ENCODE results near the gene SQOR. TPM values are rescaled to one million over a fixed set of nuclear protein-coding genes. Genes with fewer than 3 reads are reported as not detected.

SQOR gene
- total RNA-seq, 1 experiment from 2014 or later: 4.3 TPM

DNA sequence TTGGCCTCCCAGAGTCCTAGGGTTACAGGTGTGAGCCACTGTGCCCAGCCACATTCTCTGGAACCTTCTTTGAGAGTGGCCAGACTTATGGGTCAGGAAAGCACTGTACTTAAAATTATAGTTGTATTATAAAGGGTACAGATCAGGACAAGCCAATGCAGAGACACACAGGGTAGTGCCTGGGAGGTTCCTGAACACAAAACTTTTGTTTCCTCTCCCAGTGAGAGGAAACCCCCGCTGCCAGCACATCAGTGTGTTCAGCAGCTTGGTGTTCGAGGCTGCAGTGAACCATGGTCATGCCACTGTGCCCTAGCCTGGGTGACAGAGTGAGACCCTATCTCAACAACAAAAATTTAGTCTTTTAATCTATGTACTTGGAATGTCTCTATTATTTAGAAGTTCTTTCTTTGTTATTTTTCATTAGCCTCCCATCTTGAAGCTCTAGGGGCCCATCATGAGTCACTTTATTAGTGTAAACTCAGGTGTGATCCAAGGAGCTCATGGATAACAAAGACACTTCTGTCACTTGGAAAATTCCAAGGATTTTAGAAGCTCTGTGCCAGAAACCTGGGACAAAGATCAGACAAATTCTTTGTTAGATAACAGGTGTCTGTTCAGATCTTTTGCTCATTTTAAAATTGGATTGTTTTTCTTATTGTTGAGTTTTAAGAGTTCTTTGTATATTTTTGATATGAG, 39.8 kb upstream of the SQOR start:
- no peak for TF ChIP-seq EZH2 (IDR thresholded peaks at IDR 0.05; ENCODE audit: borderline replicate concordance, low read depth, low read length, poor library complexity, severe bottlenecking)
- TF ChIP-seq, protein P1, sequence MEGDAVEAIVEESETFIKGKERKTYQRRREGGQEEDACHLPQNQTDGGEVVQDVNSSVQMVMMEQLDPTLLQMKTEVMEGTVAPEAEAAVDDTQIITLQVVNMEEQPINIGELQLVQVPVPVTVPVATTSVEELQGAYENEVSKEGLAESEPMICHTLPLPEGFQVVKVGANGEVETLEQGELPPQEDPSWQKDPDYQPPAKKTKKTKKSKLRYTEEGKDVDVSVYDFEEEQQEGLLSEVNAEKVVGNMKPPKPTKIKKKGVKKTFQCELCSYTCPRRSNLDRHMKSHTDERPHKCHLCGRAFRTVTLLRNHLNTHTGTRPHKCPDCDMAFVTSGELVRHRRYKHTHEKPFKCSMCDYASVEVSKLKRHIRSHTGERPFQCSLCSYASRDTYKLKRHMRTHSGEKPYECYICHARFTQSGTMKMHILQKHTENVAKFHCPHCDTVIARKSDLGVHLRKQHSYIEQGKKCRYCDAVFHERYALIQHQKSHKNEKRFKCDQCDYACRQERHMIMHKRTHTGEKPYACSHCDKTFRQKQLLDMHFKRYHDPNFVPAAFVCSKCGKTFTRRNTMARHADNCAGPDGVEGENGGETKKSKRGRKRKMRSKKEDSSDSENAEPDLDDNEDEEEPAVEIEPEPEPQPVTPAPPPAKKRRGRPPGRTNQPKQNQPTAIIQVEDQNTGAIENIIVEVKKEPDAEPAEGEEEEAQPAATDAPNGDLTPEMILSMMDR (conservative IDR thresholded peaks at IDR 0.05; ENCODE audit: low read depth, low read length): no peak
- no peak overlapping the region for H3K27ac ChIP-seq (ENCODE audit: low read depth, low read length, poor library complexity, severe bottlenecking)
- no peaks in the 10 kb centered on the region for H3K4me1 ChIP-seq (ENCODE audit: insufficient read depth, low read length, poor library complexity, severe bottlenecking)
- intact Hi-C loops (cut with micrococcal nuclease; ENCODE audit: unreplicated experiment): no loop called here
- H3K9me3 ChIP-seq (ENCODE audit: low read depth, low read length, poor library complexity, severe bottlenecking): no peaks in the 10 kb centered on the region
- peaks cover 7% of the 10 kb centered on the region for H3K36me3 ChIP-seq (ENCODE audit: insufficient read depth, low read length, poor library complexity, severe bottlenecking)
- POLR2A ChIA-PET (ENCODE audit: low non-redundant PET): no interaction called here
- no peak for DNase-seq (ENCODE audit: low spot score)
- no peaks in the 10 kb centered on the region for H3K27me3 ChIP-seq (replicated peaks; ENCODE audit: insufficient read depth, low read depth, low read length, poor library complexity)
- H3K4me3 ChIP-seq (ENCODE audit: low read depth, low read length, poor library complexity, severe bottlenecking): no peak overlapping the region
- no TSS peak for BruUV-seq (replicated peaks)
- CTCF ChIA-PET: interaction anchor here (1.1 kb wide), 1 partner anchor 16 kb away, joined by 3 read pairs; no protein-coding TSS in a partner anchor

DNA sequence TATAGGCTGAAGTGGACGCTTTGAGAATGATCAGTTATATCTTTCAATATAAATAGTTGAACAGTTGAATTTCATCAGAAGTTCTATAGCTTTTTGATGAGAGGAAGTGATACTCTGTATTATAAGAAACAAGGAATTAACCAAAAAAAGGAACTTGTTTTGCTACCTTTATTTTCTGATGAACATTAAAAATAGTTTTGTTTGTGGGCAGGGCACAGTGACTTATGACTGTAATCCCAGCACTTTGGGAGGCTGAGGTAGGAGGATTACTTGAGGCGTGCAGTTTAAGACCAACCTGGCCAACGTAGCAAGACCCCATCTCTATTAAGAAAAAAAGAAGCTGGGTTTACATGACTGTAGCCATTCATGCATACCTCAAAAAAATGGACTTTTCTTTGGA, 30.9 kb upstream of the SQOR start:
- Histone ChIP-seq H3K36me3 (ENCODE audit: insufficient read depth, low read length, poor library complexity, severe bottlenecking) (peaks cover 16% of the 10 kb centered on the region), H3K4me3 (ENCODE audit: low read depth, low read length, poor library complexity, severe bottlenecking) (no peak overlapping the region), H3K27me3 (replicated peaks; ENCODE audit: insufficient read depth, low read depth, low read length, poor library complexity) (no peaks in the 10 kb centered on the region), H3K9me3 (ENCODE audit: low read depth, low read length, poor library complexity, severe bottlenecking) (no peaks in the 10 kb centered on the region), H3K4me1 (ENCODE audit: insufficient read depth, low read length, poor library complexity, severe bottlenecking) (no peaks in the 10 kb centered on the region), H3K27ac (ENCODE audit: low read depth, low read length, poor library complexity, severe bottlenecking) (no peak overlapping the region)
- CTCF ChIA-PET: no interaction called here
- DNase-seq (ENCODE audit: low spot score): no peak
- intact Hi-C loops (cut with micrococcal nuclease; ENCODE audit: unreplicated experiment): no loop called here
- no peak for TF ChIP-seq EZH2 (IDR thresholded peaks at IDR 0.05; ENCODE audit: borderline replicate concordance, low read depth, low read length, poor library complexity, severe bottlenecking)
- TF ChIP-seq, protein P1 (conservative IDR thresholded peaks at IDR 0.05; ENCODE audit: low read depth, low read length): no peak
- POLR2A ChIA-PET (ENCODE audit: low non-redundant PET): no interaction called here
- no TSS peak for BruUV-seq (replicated peaks)

DNA sequence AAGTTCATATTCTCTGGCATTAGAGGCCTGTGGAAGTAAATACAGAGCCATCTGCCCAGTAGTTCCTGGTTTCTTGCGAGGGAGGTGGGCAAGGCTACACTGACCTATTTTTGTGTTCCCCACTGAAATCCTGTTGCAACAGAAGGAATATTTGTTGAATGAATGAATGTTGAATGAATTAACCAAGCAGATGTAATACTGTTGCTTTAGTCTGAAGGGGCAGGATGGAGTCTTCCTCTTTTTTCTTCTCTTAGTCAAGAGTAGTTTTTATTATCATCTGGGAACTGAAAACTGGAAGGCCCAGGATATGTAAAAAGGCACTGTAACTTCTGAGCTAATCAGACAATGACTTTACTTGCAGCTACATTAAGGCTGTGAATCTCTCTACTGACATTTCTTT, 30.5 kb upstream of the SQOR start:
- CTCF ChIA-PET: no interaction called here
- Histone ChIP-seq H3K9me3 (ENCODE audit: low read depth, low read length, poor library complexity, severe bottlenecking) (no peaks in the 10 kb centered on the region), H3K4me1 (ENCODE audit: insufficient read depth, low read length, poor library complexity, severe bottlenecking) (no peaks in the 10 kb centered on the region), H3K27me3 (replicated peaks; ENCODE audit: insufficient read depth, low read depth, low read length, poor library complexity) (no peaks in the 10 kb centered on the region), H3K4me3 (ENCODE audit: low read depth, low read length, poor library complexity, severe bottlenecking) (no peak overlapping the region), H3K27ac (ENCODE audit: low read depth, low read length, poor library complexity, severe bottlenecking) (no peak overlapping the region), H3K36me3 (ENCODE audit: insufficient read depth, low read length, poor library complexity, severe bottlenecking) (peaks cover 16% of the 10 kb centered on the region)
- intact Hi-C loops (cut with micrococcal nuclease; ENCODE audit: unreplicated experiment): no loop called here
- POLR2A ChIA-PET (ENCODE audit: low non-redundant PET): no interaction called here
- DNase-seq (ENCODE audit: low spot score): no peak
- TF ChIP-seq EZH2 (IDR thresholded peaks at IDR 0.05; ENCODE audit: borderline replicate concordance, low read depth, low read length, poor library complexity, severe bottlenecking): no peak
- TF ChIP-seq, protein P1 (conservative IDR thresholded peaks at IDR 0.05; ENCODE audit: low read depth, low read length): no peak
- BruUV-seq (replicated peaks): no TSS peak
